RWPE2 (cell line): ENCODE data around the gene HAPLN1.

Experiments used
- ATAC-seq: fragments of 200-7000 bp; cut with Tn5 transposase; 3 replicates; pipeline ENCODE4 v1.9.1; 2021; ENCODE audit warnings: low read depth
- DNase-seq: peaks from one replicate; pipeline ENCODE4 v3.0.0-alpha.2; 2020; ENCODE audit warnings: low spot score
- H3K27ac ChIP-seq: fragments of 450-650 bp; 2 replicates; pipeline ENCODE4 v1.5.1; 2017; ENCODE audit warnings: mild to moderate bottlenecking; ENCODE audit not compliant: poor library complexity, severe bottlenecking
- H3K27me3 ChIP-seq: fragments of 250-450 bp; sonication (Bioruptor Pico); 2 replicates; pipeline ENCODE4 v1.5.1; 2021; ENCODE audit warnings: mild to moderate bottlenecking, moderate library complexity; ENCODE audit not compliant: insufficient read depth, poor library complexity, severe bottlenecking
- H3K36me3 ChIP-seq: fragments of 250-450 bp; sonication (Bioruptor Pico); 2 replicates; pipeline ENCODE4 v1.5.1; 2020; ENCODE audit warnings: low read depth, mild to moderate bottlenecking, moderate library complexity
- H3K4me1 ChIP-seq: fragments of 250-450 bp; sonication (Bioruptor Pico); 2 replicates; pipeline ENCODE4 v1.5.1; 2021; ENCODE audit warnings: mild to moderate bottlenecking, moderate library complexity; ENCODE audit not compliant: insufficient read depth, poor library complexity, severe bottlenecking
- H3K4me3 ChIP-seq: fragments of 250-450 bp; sonication (Bioruptor Pico); 2 replicates; pipeline ENCODE4 v1.5.1; 2021; ENCODE audit warnings: mild to moderate bottlenecking, moderate library complexity; ENCODE audit not compliant: severe bottlenecking
- H3K9me3 ChIP-seq: fragments of 250-450 bp; sonication (Bioruptor Pico); 2 replicates; pipeline ENCODE4 v1.5.1; 2021; ENCODE audit warnings: mild to moderate bottlenecking, moderate library complexity; ENCODE audit not compliant: severe bottlenecking
- TF ChIP-seq, protein P1 (sequence below): fragments of 450-650 bp; IDR thresholded peaks from one replicate; pipeline ENCODE4 v1.5.1; 2017; ENCODE audit warnings: mild to moderate bottlenecking, moderate library complexity; ENCODE audit not compliant: poor library complexity, severe bottlenecking

The HAPLN1 gene

DNA sequence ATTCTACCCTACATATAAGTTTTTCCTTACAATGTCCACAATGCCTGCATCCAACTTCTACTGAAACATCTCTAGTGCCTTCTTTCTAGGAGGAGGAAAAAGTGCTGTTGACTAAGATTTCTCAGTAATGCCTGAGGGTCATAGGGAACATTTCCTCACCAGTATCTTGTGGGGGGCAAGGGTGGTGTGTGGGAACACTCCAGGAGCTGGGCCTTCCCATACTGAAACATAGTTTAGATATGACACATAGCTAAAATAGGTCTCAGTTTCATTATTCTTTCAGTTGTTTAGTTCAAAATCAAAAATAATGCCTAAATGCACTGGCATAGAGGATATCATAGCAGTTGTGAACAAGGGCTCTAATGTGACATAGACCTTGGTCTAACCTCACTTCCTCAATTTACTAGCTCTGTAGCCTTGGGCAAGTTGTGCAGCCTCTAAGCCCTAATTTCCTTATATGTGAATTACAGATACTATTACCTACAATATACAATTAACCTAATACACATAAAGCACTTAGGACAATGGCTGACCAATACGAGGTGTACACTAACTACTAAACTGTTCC is 66.1 kb downstream of the HAPLN1 start:
- H3K4me1 ChIP-seq: no peaks in the 10 kb centered on the region
- ATAC-seq (no peak), DNase-seq (no peak)
- H3K27ac ChIP-seq: no peak overlapping the region
- H3K4me3 ChIP-seq: no peak overlapping the region
- H3K9me3 ChIP-seq: no peaks in the 10 kb centered on the region
- TF ChIP-seq, protein P1, sequence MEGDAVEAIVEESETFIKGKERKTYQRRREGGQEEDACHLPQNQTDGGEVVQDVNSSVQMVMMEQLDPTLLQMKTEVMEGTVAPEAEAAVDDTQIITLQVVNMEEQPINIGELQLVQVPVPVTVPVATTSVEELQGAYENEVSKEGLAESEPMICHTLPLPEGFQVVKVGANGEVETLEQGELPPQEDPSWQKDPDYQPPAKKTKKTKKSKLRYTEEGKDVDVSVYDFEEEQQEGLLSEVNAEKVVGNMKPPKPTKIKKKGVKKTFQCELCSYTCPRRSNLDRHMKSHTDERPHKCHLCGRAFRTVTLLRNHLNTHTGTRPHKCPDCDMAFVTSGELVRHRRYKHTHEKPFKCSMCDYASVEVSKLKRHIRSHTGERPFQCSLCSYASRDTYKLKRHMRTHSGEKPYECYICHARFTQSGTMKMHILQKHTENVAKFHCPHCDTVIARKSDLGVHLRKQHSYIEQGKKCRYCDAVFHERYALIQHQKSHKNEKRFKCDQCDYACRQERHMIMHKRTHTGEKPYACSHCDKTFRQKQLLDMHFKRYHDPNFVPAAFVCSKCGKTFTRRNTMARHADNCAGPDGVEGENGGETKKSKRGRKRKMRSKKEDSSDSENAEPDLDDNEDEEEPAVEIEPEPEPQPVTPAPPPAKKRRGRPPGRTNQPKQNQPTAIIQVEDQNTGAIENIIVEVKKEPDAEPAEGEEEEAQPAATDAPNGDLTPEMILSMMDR: no peak
- no peaks in the 10 kb centered on the region for H3K27me3 ChIP-seq
- no peaks in the 10 kb centered on the region for H3K36me3 ChIP-seq

DNA sequence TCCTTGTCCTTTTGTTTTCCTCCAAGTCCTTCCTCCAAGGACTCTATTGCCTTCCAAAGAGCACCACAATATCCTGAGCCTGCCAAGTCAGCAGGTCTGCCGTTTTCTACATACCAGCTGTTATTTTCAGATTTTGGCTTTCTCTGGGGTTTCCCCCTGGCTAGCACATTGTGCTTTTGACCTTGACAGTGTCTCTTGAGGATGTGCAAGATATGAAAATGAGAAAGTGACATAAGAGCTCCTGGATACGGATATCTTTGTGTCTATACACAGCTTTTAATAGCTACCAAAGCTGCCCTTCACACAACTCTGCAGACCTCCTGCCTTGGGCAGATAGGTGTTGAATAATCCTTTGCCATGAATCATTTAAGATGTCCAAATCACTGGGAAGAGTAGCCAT is 67.0 kb downstream of the HAPLN1 start:
- no peaks in the 10 kb centered on the region for H3K27me3 ChIP-seq
- H3K9me3 ChIP-seq: no peaks in the 10 kb centered on the region
- no peak overlapping the region for H3K4me3 ChIP-seq
- no peak overlapping the region for H3K27ac ChIP-seq
- no peak for DNase-seq
- H3K4me1 ChIP-seq: no peaks in the 10 kb centered on the region
- ATAC-seq: no peak
- TF ChIP-seq, protein P1: no peak
- no peaks in the 10 kb centered on the region for H3K36me3 ChIP-seq

DNA sequence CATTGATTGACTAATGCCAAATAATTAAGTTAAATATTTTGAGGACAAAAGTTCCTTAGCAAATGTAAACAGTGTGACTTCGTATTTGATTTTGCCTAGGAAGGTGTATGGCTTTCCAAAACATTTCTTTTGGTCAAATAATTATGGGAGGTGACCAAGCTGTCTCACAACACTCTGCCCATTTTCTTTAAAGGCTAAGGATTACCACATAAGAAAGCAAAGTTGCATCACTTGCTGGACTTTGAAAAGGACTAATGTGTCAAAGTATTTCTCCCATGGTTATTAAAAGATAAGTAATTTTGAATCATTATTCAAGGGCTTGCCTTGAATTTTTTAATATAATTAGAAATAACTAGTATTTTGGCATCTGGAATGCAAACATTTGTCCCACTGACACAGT is 74.7 kb downstream of the HAPLN1 start:
- no peaks in the 10 kb centered on the region for H3K9me3 ChIP-seq
- no peaks in the 10 kb centered on the region for H3K36me3 ChIP-seq
- no peak overlapping the region for H3K27ac ChIP-seq
- no peak for ATAC-seq
- no peaks in the 10 kb centered on the region for H3K27me3 ChIP-seq
- TF ChIP-seq, protein P1: no peak
- H3K4me3 ChIP-seq: no peak overlapping the region
- DNase-seq: no peak
- H3K4me1 ChIP-seq: no peaks in the 10 kb centered on the region

DNA sequence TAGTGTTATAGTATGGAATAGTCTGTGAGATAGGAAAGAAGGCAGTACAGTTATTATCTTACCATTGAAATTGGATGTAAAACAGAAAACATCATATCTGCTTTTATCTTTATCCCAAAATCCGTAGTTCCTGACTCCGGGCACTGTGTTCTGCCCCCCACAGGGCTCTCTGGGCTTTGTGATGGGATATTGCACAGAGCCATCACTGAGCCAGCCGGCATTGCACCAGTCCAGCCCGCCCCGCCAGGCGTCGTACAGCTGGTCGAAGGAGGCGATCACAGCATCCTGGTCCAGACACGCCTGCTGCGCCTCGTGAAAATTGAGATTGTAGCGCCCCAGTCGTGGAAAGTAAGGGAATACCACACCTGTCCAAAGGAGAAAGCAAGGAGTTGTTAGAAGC is 76.4 kb downstream of the HAPLN1 start:
- Histone ChIP-seq H3K4me3 (no peak overlapping the region), H3K9me3 (no peaks in the 10 kb centered on the region), H3K4me1 (no peaks in the 10 kb centered on the region), H3K36me3 (no peaks in the 10 kb centered on the region), H3K27ac (no peak overlapping the region), H3K27me3 (no peaks in the 10 kb centered on the region)
- DNase-seq (no peak), ATAC-seq (no peak)
- TF ChIP-seq, protein P1: no peak

DNA sequence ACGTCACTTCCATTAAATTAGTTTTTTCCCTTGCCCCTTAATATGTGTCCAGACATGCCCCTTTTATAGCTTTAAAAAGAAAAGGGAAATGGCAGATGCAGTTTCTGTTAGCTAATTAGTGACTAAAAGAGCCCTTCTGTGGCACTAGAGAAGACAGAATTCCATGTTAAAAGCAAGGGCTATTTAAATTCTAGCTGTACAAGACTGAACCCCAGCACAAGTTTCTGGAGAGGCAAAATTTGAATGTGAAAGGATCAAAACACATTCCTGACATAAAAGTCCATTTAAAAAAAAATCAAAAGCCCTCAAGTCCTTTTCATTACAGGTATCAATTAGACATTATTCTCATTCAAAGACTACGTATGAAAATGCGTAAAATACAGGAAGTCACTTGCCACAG is 78.7 kb downstream of the HAPLN1 start:
- TF ChIP-seq, protein P1: no peak
- Histone ChIP-seq H3K27ac (no peak overlapping the region), H3K9me3 (no peaks in the 10 kb centered on the region), H3K36me3 (no peaks in the 10 kb centered on the region), H3K4me1 (no peaks in the 10 kb centered on the region), H3K4me3 (no peak overlapping the region), H3K27me3 (no peaks in the 10 kb centered on the region)
- DNase-seq (no peak), ATAC-seq (no peak)
